DMS79 treated with DMSO at 0.1 percent for 48 hours (cell line): ENCODE measurements around the gene HOXD8.
A peak's percentile ranks its signal among the peaks of the same experiment; 100 is the strongest.

Experiments
- DNase-seq: peaks from one replicate; lab custom pipeline; 2025; lab: John Stamatoyannopoulos, UW

HOXD8 gene

GRCh38 chr2:176103742-176104315, 25.7 kb upstream of the HOXD8 start:
- DNase-seq = no peak

- no peak for DNase-seq
These were observed 25.0 kb upstream of the HOXD8 start for GRCh38 chr2:176104316-176105077.

- DNase-seq = no peak
These were observed 24.3 kb upstream of the HOXD8 start for GRCh38 chr2:176105078-176105729.

GRCh38 chr2:176105730-176106580, 23.6 kb upstream of the HOXD8 start:
- peak; percentile 40 for DNase-seq

- DNase-seq = peak; percentile 76
These were observed 22.6 kb upstream of the HOXD8 start, which contains the start of gene HOXD11 for GRCh38 chr2:176106581-176107539. HOXD11 (plus strand) TSS chr2:176107280; CDS start chr2:176107356, 76 bp downstream.

GRCh38 chr2:176107731-176108181, 21.7 kb upstream of the HOXD8 start:
- no peak for DNase-seq

- peak; percentile 57 for DNase-seq
These were observed 20.2 kb upstream of the HOXD8 start for GRCh38 chr2:176109192-176109901.

- peak; percentile 70 for DNase-seq
These were observed 19.6 kb upstream of the HOXD8 start for GRCh38 chr2:176109946-176110345.

GRCh38 chr2:176110415-176111308, 18.8 kb upstream of the HOXD8 start:
- peak; percentile 60 for DNase-seq

- peak; percentile 94 for DNase-seq
These were observed 18.2 kb upstream of the HOXD8 start for GRCh38 chr2:176111309-176111663.

- DNase-seq = peak; percentile 61
These were observed 17.6 kb upstream of the HOXD8 start for GRCh38 chr2:176111846-176112374.

GRCh38 chr2:176112375-176113302, 16.9 kb upstream of the HOXD8 start:
- peak; percentile 57 for DNase-seq

- DNase-seq = peak; percentile 72
These were observed 15.2 kb upstream of the HOXD8 start for GRCh38 chr2:176114120-176114929.

- no peak for DNase-seq
These were observed 14.4 kb upstream of the HOXD8 start for GRCh38 chr2:176114930-176115625.

- DNase-seq = peak; percentile 74
These were observed 13.4 kb upstream of the HOXD8 start, which contains the start of gene HOXD10 for GRCh38 chr2:176115883-176116813. HOXD10 (plus strand) TSS chr2:176116778; CDS start chr2:176116834, 56 bp downstream.
